Cortex of kidney (tissue), 1 donor: ENCODE measurements around the gene MGMT.

Experiments
- DNase-seq: peaks from one replicate; lab custom pipeline; 2025; lab: John Stamatoyannopoulos, UW

Gene MGMT

GRCh38 chr10:129796710-129797420, 329.8 kb downstream of the MGMT start:
- no peak for DNase-seq

- no peak for DNase-seq
Measured at GRCh38 chr10:129799942-129800341, 332.9 kb downstream of the MGMT start.

GRCh38 chr10:129800796-129801340, 333.8 kb downstream of the MGMT start:
- no peak for DNase-seq

GRCh38 chr10:129807211-129807610, 340.2 kb downstream of the MGMT start:
- DNase-seq = no peak

- no peak for DNase-seq
Measured at GRCh38 chr10:129808092-129808983, 341.3 kb downstream of the MGMT start.

GRCh38 chr10:129809431-129809830, 342.4 kb downstream of the MGMT start:
- DNase-seq = no peak

DNA sequence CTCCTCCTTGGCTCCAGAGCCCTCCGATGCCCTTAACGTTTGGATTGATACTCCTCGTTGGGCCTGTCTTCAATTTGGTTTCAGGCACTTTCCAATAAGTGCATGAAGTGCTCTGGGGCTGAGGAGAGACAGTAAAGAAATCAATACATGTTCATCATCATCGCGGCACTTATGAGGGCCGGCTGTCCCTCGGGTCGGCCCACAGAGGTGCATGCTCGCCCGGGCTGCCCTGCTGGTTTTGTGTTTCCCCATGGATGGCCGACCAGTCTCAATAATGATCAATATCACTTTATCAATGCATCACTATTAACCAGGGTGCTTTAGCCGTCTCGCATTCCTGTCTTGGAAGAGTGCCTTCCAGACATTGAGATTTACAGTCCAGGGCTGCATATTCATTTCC, 342.8 kb downstream of the MGMT start:
- no peak for DNase-seq

GRCh38 chr10:129811208-129811607, 344.2 kb downstream of the MGMT start:
- no peak for DNase-seq

DNA sequence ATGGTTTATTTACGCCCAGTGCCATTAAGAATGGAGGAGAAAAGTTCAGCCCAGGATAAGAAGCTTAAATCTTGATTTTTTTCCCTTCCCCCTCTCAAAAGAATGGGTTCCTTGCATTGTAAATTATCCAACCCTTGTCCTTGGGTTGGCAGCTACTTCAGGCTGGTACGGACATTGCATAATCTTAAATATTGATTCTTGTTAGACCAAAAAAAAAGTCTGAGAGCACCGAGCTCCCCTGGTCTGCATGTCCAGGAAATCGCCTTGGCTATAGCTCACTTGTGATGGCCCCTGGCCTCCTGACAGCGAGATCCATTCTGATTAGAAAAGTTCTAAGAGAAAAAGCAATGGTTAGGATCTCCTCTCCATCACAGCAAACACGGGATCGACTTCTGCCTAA, 345.4 kb downstream of the MGMT start:
- DNase-seq = no peak

DNA sequence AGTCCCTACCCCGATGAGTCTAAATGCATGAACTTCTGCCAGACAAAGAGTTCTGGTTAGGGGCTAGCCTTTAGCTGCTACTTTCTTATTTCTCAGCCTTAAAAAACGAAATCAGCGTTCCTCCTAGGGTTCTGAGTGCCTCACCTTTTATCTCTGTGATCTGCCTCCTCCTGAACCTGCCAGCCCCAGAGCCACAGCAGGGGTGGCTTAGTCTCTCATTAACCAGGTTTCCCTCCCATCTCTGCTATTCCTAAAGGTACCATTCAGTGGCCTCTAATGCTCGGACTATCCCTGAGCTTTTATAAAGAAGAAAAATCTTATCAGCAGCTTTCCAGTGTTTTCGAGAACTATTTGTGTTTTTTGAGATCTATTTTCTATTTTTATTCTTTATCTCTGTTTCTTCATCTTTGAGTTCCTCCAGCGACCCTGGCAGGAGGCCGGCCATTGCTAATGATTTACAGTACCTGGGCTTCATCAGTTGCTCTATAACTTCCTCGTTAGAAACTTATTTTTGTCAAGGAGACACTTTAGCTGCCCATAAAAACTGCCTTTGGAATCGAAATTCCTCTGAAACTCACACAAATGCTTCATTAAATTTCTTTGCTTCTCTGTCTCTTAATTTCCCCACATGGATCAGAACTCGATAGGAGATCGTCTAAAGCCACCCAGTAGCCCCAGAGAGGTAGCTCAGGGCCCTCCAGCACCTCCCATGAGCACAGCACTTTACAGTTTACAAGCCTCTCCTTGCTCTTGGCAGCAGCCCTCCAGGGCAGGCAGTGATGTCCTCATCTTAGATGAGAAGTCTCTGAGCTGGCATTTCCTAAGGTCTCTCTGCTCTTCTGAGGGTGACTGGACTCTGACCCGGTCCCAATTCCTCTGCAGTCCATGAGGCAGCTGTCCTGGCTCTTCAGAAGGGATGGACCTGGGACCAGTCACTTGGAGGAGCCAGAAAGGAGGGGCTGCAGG, 347.9 kb downstream of the MGMT start:
- no peak for DNase-seq

DNA sequence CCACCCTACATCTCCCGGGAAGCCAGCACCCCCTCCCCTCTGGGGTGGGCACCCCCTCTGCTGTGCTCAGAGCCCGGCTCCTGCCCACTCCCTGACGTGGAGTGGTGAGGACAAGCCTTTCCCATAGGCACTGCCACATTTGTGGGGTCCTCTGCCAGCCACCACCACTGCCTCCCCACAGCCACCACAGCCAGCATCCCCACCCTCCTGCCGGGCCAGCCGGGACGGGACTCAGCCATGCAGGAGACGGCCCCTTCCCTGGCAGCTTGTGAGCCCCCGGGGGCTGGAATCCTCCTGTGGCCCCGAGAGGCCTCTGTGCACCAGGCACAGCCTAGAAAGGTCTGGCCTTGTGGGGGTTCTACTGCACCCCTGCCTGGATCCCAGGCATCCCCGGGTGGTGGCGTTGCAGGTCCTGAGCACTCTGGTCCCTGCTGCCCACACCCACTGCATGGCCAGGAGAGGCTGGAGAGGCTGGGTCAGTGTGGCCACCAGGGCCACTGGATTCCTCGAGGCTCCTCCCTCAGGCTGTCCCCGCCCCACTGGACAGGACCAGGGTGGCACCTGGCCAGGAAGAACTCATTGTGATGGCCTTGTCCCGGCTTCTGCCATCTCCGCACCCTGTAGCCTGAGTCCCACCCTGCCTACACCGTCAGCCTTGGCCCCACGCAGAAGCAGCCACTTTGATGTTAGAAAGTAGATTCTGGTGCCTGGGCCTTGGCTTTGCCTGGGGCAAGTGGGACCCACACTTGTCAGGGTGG, 349.0 kb downstream of the MGMT start:
- no peak for DNase-seq

DNA sequence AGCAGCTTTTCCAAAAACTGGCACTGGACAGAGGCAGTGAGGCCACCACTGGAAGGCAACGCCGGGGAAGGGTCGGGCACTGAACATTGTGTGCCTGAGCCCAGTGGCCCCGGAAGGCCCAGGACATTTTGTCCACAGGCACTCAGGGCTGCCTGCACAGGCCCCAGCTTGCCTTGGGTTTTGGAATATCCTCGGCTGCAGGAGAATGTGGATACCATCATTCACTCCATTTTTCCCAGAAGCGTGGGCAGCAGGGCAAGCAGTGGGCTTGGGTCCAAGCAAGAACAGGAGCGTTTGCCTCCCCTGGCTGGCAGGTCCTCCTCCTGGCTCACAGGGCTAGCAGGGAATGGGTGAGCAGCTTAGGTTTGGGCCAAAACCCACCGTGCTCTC, 349.6 kb downstream of the MGMT start:
- DNase-seq = no peak
